ENCODE measurements around the gene TBC1D17.

Gene TBC1D17

DNA sequence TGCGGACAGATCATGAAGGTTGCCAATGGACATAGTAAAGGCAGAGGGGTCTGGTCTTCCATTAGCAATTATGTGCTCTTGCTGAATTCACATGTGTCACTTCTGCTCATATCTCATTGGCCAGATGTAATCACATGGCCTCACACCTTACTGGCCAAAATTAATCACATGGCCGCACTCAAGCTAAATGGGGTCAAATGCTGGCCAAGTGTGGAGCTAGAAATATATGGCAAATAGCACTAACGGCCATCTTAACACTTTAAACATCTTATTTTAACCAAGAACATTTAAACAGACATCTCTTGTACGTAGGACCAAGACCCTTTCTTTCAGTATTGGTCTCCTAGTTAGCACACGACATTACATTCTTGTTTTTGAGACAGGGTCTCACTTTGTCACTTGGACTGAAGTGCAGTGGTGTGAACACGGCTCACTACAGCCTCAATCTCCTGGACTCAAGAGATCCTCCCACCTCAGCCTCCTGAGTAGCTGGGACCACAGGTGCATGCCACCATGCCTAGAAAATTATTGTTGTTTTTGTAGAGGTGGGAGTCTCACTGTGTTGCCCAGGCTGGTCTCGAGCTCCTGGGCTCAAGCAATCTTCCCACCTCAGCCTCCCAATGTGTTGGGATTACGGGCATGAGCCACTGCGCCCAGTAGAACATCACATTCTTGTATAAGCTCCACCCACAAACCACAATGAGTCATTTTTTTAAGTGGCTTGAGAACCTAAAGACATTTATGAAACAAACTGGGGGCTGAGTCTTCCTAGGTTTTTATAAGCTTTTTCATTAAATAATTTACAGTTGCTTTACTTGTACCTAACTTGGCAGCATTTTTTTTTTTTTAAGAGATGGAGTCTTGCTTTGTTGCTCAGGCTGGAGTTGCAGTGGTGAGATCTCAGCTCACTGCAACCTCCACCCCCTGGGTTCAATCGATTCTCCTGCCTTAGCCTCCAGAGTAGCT lies 29.5 kb upstream of the TBC1D17 start:
- H3F3A ChIP-seq (ENCODE audit: control insufficient read depth, insufficient read depth): peaks cover 23% of the 10 kb centered on the region
- TF ChIP-seq CTCF (IDR thresholded peaks at IDR 0.05; ENCODE audit: low read depth, low read length, poor library complexity, severe bottlenecking) (no peak), EZH2phosphoT487 (IDR thresholded peaks at IDR 0.05; ENCODE audit: borderline replicate concordance, low read length) (no peak)
- peak overlapping the region; percentile 16 for H3K4me2 ChIP-seq (ENCODE audit: low read length)
- H3K4me3 ChIP-seq (ENCODE audit: low read length): no peak overlapping the region
- H3K9me3 ChIP-seq (ENCODE audit: control insufficient read depth, insufficient read depth, low read length): no peaks in the 10 kb centered on the region
- peaks cover 59% of the 10 kb centered on the region for H3K4me1 ChIP-seq (ENCODE audit: control insufficient read depth, low read length)
- no peaks in the 10 kb centered on the region for H3K9me2 ChIP-seq (replicated peaks; ENCODE audit: control insufficient read depth, low read length)
- H3K36me3 ChIP-seq (ENCODE audit: control insufficient read depth, low read length): peaks cover 11% of the 10 kb centered on the region
- peaks cover 14% of the 10 kb centered on the region for H3K79me2 ChIP-seq (ENCODE audit: control insufficient read depth, low read length)
- H3K27ac ChIP-seq (ENCODE audit: low read depth, low read length): no peak overlapping the region
- H4K20me1 ChIP-seq (ENCODE audit: control insufficient read depth, insufficient read depth, low read depth, low read length): peaks cover 11% of the 10 kb centered on the region; the same call in 1 of the 2 replicates
- no peaks in the 10 kb centered on the region; the same call in 1 of the 2 replicates for H3K27me3 ChIP-seq (ENCODE audit: control insufficient read depth, low read length)

GRCh38 chr19:49848938-49849337 lies 28.6 kb upstream of the TBC1D17 start:
- peaks cover 11% of the 10 kb centered on the region for H3K36me3 ChIP-seq (ENCODE audit: control insufficient read depth, low read length)
- no peaks in the 10 kb centered on the region for H3K9me2 ChIP-seq (replicated peaks; ENCODE audit: control insufficient read depth, low read length)
- peaks cover 23% of the 10 kb centered on the region for H3K79me2 ChIP-seq (ENCODE audit: control insufficient read depth, low read length)
- no peaks in the 10 kb centered on the region for H3K9me3 ChIP-seq (ENCODE audit: control insufficient read depth, insufficient read depth, low read length)
- H3K4me3 ChIP-seq (ENCODE audit: low read length): no peak overlapping the region
- no peaks in the 10 kb centered on the region; the same call in 1 of the 2 replicates for H3K27me3 ChIP-seq (ENCODE audit: control insufficient read depth, low read length)
- H3K27ac ChIP-seq (ENCODE audit: low read depth, low read length): no peak overlapping the region
- no peak for TF ChIP-seq EZH2phosphoT487 (IDR thresholded peaks at IDR 0.05; ENCODE audit: borderline replicate concordance, low read length)
- TF ChIP-seq CTCF (IDR thresholded peaks at IDR 0.05; ENCODE audit: low read depth, low read length, poor library complexity, severe bottlenecking): no peak
- no peak overlapping the region for H3K4me2 ChIP-seq (ENCODE audit: low read length)
- H3F3A ChIP-seq (ENCODE audit: control insufficient read depth, insufficient read depth): peaks cover 20% of the 10 kb centered on the region
- peaks cover 59% of the 10 kb centered on the region for H3K4me1 ChIP-seq (ENCODE audit: control insufficient read depth, low read length)
- H4K20me1 ChIP-seq (ENCODE audit: control insufficient read depth, insufficient read depth, low read depth, low read length): peaks cover 11% of the 10 kb centered on the region; the same call in 1 of the 2 replicates

DNA sequence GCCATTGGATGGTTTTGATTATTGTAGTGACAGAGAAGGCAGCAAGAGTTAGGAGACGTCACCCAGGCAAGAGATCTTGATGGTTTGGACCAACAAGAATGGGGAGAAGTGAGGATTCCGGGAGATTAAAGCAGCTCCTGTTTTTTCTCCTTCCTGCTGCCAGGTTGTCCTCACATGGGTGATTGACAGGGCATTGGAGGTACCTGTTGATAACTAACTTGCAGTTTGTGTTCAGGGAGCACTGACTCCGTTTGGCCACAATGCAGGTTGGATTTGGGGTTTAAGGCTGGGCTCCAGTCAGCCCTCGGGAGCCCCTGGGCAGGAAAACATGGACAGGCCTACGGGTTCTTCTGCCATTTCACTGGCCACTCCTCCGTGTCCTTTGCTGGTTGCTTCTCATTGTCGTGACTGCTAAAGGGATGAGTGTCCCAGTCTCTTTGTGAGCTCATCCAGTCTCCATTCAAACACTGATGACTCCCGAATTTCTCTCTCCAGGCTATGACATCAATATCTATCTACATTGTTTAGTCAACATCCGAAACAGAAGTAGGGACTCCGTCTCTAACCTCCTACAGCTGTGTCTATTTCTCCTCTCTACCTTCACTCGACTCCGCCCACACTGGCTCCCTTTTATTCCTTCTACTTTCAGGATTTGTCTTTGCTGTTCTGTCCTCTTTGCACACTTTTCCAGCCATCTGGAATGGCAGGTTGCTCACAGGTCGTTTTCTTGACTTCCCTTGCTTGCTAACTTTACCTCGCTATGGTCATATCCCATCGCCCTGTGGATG lies 27.9 kb upstream of the TBC1D17 start:
- Histone ChIP-seq H3K27me3 (ENCODE audit: control insufficient read depth, low read length) (no peaks in the 10 kb centered on the region; the same call in 1 of the 2 replicates), H4K20me1 (ENCODE audit: control insufficient read depth, insufficient read depth, low read depth, low read length) (peaks cover 13% of the 10 kb centered on the region; the same call in 1 of the 2 replicates), H3K9me2 (replicated peaks; ENCODE audit: control insufficient read depth, low read length) (no peaks in the 10 kb centered on the region), H3K27ac (ENCODE audit: low read depth, low read length) (no peak overlapping the region), H3K79me2 (ENCODE audit: control insufficient read depth, low read length) (peaks cover 29% of the 10 kb centered on the region), H3K4me1 (ENCODE audit: control insufficient read depth, low read length) (peaks cover 54% of the 10 kb centered on the region), H3K36me3 (ENCODE audit: control insufficient read depth, low read length) (peaks cover 17% of the 10 kb centered on the region), H3F3A (ENCODE audit: control insufficient read depth, insufficient read depth) (peaks cover 20% of the 10 kb centered on the region), H3K4me3 (ENCODE audit: low read length) (peak overlapping the region; percentile 81), H3K4me2 (ENCODE audit: low read length) (peak overlapping the region; percentile 57), H3K9me3 (ENCODE audit: control insufficient read depth, insufficient read depth, low read length) (no peaks in the 10 kb centered on the region)
- TF ChIP-seq EZH2phosphoT487 (IDR thresholded peaks at IDR 0.05; ENCODE audit: borderline replicate concordance, low read length): no peak
- TF ChIP-seq CTCF (IDR thresholded peaks at IDR 0.05; ENCODE audit: low read depth, low read length, poor library complexity, severe bottlenecking): no peak
